GM19193 (cell line): ENCODE data around the gene UBE3A.

ENCODE experiments used
- POLR2A ChIP-seq: IDR thresholded peaks from 4 replicates; pipeline ENCODE4 v1.6.1; 2011; ENCODE audit not compliant: insufficient read depth, insufficient read length; ENCODE audit errors: extremely low read depth

Gene UBE3A

DNA sequence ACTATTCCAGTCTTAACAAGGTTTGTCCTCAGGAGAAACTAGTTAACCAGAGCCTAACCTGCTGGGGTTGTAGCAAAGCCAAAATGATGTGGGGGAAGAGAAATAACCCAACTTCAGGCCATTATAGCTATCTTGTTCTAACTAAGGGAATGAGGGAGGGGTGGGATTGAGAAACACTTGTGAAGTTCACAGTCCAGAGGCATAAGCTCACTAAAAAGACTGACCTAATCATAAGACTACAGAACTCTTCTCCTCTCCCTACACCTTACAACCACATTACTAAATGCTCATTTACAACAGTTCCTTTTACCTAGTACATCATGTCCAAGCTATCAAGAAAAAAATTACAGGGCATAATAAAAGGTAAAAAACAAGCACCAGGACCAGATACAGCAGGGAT is 52.8 kb downstream of the UBE3A start:
- no peak for TF ChIP-seq POLR2A

DNA sequence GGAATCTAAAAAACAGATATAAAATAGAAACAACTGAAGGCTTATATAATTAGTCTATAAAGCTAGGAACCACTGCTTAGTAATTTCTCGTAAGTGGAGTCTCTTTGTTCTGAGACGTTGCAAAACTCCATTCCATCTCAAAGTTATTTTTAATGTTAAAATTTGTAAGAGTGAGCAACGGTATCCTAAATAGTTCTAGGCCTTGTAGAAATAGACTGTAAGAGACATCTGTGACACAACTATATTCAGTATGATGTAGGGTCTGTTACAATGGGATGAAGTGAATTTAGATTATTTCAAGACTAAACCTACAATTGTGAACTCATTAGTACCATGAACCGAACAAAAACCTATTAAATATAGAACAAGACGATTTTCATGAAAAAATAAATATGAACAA is 57.2 kb downstream of the UBE3A start:
- TF ChIP-seq POLR2A, result no peak

DNA sequence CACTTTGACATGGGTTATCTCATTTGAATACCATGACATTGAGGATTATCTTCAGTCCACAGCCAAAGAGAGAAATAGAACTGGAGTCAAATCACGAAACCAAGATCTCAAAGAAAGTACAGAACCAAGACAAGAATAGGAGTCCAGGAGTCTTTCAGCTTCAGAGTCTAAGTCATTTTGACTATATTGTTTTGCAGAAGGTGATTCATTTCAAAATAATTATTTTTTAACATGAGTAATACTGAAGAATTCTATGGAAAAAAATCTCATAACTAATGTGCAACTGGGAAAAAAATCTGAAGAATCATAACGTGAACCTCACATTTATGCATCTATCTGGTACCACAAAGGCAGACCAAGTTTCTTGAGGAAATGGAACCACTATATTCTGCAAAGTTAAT is 60.3 kb downstream of the UBE3A start:
- no peak for TF ChIP-seq POLR2A

DNA sequence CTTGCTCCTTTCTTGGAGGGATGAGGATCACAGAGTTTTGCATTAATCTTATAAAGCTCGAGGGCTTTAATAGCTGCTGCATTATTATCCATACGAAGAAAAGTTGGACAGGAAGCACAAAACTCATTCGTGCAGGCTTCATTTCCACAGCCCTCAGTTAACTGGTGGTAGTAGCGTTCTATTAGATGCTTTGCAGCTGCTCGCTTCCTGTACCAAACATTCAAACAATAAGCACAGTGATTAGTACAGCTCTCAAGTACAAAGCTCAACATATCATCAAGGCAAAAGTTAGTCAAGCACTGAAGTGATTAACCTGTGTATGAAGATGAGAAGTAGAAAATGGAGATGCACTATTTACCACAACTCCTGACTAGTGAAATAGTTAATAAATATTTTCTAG is 63.3 kb downstream of the UBE3A start:
- TF ChIP-seq POLR2A, result no peak

DNA sequence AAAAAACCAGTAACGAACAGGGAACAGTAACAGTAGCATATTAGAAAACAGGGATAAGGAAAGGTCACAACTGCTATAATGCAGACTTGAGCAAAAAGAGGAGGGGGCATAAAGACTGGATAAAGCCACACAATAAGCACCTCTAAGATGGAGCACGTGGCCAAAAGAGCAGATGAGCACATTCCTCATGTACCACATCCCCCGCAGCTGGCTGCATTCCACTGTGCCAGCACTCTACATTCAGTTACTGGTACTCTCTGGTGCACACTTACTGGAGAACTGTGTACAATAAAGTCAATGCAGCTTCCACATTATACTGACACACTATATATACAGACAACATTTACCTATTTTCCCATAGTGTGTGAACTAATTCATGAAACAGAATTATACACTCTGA is 64.7 kb downstream of the UBE3A start:
- no peak for TF ChIP-seq POLR2A

DNA sequence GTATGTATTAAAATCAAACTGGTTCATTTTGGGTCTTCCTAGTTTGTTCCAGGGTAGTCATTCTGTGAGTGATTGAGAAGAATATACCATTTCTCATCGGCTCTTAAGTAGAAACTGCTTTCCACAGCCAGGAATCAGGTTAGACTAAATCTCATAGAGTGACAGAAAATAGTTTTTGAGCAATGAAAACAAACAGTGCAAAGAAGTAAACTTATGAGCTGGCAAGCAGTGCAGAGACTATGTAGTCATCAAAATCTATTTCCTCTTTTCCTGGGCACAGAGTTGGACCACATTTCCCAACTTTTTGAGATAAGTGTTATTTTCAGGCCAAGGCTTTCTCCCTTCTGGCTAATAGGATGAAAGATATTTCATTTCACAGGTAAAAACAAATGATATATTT is 66.5 kb downstream of the UBE3A start:
- TF ChIP-seq POLR2A, result no peak

DNA sequence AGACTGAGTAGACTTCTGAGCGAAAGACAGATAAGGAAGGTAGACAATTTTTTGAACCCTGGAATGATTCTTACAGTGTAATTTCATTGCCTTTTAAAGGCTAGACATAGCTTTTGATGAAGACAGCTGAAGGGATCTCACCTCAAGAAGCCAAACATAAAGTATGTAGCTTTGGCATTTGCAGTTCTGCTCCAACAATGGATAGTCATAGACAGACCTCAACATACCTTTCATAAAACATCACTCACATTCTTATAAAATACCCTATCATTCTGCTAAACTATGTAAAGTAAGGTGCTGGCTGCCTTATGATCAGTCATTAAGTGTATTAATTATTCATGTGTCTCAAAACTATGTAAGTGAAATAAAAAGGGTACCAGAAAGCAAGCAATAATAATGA is 70.0 kb downstream of the UBE3A start:
- TF ChIP-seq POLR2A, result no peak

DNA sequence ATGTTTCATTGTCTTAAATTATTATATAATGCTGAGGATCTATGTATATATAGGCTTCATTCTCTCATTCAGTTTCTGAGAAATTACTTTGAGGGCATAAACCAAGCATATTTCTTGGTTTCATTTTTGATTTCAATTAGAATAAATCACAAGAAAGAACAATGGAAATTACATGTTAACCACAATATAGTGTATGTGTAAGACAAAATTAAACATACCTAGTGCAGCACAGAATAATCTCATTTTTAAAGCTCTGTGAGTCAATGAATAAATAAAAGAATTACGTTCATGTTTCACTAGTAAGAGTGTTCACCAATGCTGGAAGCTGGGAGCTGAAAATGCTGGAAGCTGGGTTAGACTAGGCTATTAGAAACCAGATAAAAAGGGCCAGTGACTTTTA is 72.8 kb downstream of the UBE3A start:
- no peak for TF ChIP-seq POLR2A

DNA sequence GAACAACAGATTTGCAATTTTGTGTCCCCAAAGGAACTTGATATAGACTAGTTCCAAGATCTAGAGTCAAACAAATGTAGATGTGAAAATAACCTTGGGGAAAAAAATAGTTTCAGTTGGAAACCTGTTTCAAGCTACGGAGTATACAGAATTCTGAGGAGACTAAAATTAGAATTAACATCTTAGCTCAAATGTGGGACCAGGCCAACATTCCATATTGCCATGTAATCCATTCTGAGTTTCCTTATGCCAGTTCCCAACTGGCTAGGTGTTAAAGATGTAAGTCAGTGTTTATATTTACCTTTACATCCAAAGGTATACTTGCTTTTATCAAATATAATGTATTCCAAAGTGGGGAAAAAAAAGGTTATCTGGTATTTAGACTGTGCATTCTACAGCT is 76.3 kb downstream of the UBE3A start:
- no peak for TF ChIP-seq POLR2A

DNA sequence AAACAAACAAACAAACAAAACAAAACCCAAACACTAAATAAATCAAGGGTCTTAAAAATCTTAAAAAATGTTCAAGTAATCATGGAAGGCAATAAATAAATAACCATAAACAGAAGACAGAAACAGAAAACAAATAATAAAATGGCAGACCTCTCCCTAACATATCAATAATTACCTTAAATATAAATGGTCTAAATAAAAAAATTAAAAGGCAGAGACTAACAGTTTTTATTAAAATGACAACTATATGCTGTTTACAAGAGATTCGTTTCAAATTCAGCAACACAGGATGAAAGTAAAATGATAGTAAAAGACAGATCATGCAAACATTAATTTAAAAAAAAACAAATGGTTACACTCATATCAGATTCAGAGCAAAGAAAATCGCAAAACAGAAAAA is 91.1 kb downstream of the UBE3A start:
- TF ChIP-seq POLR2A, result no peak

DNA sequence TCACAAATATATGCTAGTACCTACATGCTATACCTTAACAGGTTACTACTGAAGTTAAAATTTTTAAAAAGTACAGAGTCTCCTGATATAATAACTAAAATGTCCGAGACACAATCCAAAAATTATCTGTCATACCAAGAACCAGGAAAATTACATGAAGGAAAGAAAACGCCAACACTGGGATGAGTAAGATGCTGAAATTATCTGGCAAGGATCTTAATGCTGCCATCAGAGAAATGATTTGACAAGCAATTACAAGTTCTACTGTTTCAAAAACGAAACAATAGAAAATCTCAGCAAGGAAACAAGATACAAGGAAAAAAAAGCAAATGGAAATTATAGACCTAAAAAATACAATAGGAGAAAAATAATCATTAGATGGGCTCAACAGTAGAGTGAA is 92.5 kb downstream of the UBE3A start:
- TF ChIP-seq POLR2A, result no peak

DNA sequence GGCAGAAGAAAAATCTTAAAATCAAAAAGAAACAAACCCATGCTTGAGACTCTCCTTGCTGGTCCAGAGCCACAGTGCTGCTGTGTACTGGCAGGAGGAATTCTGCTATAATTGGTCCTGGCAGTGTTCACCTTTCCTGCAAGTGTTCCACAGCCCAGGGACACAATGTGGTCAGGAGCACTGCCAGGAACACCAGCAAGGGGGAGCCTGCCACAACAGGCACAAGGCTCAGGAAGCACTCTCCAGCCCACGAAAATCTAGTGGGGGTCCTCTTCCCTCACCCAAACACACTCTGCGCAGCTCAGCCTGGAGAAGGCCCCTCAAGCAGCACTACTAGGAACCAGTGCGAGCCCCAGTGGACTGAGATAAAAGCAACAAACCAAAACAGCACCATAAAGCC is 92.9 kb downstream of the UBE3A start:
- no peak for TF ChIP-seq POLR2A

DNA sequence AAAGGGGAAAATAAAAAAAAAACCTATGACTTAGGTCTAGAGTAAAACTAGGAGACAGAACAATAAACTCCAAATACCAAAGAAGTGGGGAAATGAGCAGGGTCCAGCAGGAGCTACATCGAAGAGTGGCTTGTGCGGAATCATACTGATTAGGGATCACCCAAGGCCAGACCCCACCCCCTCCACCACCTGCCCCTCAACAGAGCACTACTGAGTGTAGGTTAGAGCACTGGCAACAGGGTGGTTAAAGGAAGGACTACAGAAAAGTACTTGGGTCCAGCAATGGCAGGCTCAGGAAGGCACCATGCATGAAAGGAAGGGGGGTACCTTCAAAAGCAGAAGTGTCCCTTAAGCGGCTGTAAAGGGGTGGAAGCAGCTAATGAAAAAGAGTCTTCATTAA is 96.2 kb downstream of the UBE3A start:
- TF ChIP-seq POLR2A, result no peak

DNA sequence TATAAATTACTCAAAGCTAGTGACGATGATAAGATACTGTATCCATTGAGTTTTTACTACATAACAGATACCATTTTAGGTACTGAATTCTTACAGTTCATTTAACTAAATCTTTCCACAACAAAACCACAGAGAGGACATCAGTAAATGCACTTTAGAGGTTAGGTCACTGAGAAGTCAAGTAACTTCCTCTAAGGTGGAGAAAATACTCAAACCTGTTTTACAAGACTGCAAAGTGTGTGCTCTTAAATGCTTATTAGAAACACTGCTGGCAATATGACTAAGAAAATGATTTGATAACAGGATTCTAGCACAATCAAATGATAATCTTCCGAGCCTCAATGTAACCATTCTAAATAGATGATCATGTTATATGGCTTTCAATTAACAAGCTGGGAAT is 99.4 kb downstream of the UBE3A start:
- TF ChIP-seq POLR2A, result no peak

DNA sequence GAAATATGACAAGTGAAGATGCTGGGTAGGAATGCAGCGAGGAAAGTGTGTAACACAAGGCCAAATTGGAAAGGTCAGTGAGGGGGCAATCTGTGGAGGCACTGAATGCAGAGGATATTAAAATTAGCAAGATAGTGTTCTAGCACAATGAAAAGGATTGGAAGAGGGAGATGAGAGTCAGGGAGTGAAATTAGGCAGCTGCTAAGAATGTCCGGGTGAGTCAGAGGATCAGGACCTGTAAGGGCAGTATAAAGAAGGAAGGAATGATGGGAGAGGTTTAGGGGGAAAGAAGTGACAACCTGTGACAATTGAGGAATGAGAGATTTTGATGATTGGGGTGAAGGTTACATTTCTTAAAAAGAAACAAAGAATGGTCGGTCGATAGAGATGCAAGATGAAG is 103.5 kb downstream of the UBE3A start:
- TF ChIP-seq POLR2A, result no peak

DNA sequence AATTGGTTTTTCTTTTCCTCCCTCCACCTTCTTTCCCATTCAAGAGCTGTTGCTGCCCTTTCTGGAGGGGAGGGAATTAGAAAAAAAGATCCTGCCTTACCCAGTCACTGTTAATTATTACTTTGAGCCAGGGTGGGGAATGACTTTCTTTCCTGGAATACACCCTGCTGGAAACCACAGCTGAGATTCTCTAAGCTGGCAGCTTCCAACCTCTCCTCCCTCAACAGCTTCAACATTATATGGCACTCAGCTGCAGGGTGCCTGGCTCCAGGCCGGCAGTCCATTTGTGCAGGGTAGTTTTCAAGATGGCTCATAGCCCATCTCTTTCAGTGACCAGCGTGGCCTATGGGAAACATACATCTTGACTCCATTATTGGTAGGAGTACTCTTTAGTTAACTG is 105.8 kb downstream of the UBE3A start:
- no peak for TF ChIP-seq POLR2A

DNA sequence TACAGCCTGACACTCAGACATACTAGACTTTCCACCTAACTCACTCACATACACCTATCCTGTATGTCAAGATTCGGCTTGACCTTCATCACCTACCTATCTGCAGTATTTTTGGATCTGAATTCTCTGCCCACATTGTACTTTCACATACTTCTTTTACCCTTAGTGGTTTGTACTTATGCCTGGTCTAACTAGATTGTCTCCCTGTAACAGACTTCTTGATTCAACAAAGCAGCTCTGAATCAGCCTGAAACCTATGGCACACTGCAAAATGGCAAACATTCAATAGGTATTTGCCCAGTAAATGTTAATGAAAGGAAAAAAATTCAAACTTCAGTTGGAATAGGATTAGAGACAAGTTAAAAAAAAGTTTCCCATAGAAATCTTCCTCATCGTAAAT is 106.5 kb downstream of the UBE3A start:
- TF ChIP-seq POLR2A, result no peak

DNA sequence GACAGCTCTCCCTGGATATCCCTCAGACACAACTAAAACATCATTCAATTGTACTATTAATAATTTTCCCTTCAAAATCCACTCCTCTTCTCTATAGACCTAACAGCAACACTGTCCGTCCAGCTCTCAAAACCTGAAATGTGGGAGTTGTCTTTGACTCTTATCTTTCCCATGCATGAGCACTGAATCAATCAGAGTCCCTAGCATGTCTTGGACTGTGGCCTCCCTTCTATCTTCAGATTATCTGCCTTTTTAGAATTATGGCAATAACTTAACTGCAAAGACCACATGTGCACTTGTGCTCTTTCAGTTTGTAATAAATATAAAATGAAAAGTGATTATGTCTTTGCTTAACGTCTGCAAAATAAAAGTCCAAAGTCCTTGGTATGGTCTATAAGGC is 107.0 kb downstream of the UBE3A start:
- no peak for TF ChIP-seq POLR2A
